ENCODE results near the gene EDEM3.
A peak's percentile ranks its signal among the peaks of the same experiment; 100 is the strongest.

EDEM3 gene

DNA sequence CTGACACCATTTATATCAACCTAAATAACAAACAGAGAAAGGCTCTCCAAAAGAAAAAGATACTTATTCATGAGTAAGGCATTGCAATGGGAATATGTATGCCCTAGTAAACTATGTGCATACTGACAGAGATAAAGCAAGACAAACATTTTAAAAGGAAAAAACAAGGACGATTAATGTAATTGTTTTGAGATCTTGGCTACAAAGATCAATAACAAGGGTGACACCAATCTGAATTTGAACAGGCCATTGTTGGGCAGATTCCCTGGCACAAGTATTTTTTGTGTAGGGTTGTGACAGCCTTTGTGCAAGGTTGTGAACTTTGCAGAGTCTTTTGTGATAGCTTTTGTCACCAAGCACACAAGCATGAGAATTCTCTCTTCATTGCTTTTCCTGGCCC lies 85.3 kb downstream of the EDEM3 start:
- Histone ChIP-seq H2AK5ac (ENCODE audit: low read length, severe bottlenecking) (no peak overlapping the region), H2BK5ac (ENCODE audit: low read depth, low read length, poor library complexity, severe bottlenecking) (no peak overlapping the region), H3K4me3 (ENCODE audit: insufficient read depth in 1 of 2, low read depth in 1 of 2, low read length in 2 of 2) (no peak overlapping the region), H3K4me2 (ENCODE audit: low read length, poor library complexity, severe bottlenecking) (no peak overlapping the region), H4K8ac (ENCODE audit: low read length) (no peak overlapping the region), H3K79me1 (replicated peaks; ENCODE audit: low read length, poor library complexity, severe bottlenecking) (no peaks in the 10 kb centered on the region), H4K91ac (ENCODE audit: low read length) (no peak overlapping the region), H3K36me3 (ENCODE audit: control insufficient read depth in 1 of 2, insufficient read depth in 2 of 2, low read depth in 1 of 2, low read length in 2 of 2) (no peaks in the 10 kb centered on the region), H2BK15ac (ENCODE audit: low read depth, poor library complexity, severe bottlenecking) (no peak overlapping the region), H3K9ac (ENCODE audit: low read length) (no peak overlapping the region), H2BK120ac (ENCODE audit: low read depth, low read length) (no peak overlapping the region), H2AFZ (ENCODE audit: low read depth, low read length) (no peak overlapping the region), H3K27ac (ENCODE audit: low read length, poor library complexity, severe bottlenecking) (no peak overlapping the region), H3K18ac (ENCODE audit: low read depth in 1 of 2, low read length in 2 of 2) (no peak overlapping the region), H3K27me3 (ENCODE audit: control insufficient read depth in 1 of 2, insufficient read depth in 1 of 2, low read length in 2 of 2) (peaks cover 4 to 11% of the 10 kb centered on the region in 2 experiments), H3K4ac (ENCODE audit: low read depth in 1 of 2, low read length in 2 of 2) (no peak overlapping the region), H3K14ac (ENCODE audit: low read length in 2 of 2) (no peak overlapping the region), H2BK12ac (ENCODE audit: low read length in 2 of 2) (no peak overlapping the region), H3K4me1 (ENCODE audit: control insufficient read depth, insufficient read depth, low read depth, low read length) (peaks cover under 1% of the 10 kb centered on the region), H3K23ac (ENCODE audit: low read length in 2 of 2) (no peak overlapping the region), H3K9me3 (ENCODE audit: control insufficient read depth, low read length) (no peaks in the 10 kb centered on the region)
- DNase-seq: no peak
- 79% methylated on average over 1 of the region's 1 CpG for WGBS

DNA sequence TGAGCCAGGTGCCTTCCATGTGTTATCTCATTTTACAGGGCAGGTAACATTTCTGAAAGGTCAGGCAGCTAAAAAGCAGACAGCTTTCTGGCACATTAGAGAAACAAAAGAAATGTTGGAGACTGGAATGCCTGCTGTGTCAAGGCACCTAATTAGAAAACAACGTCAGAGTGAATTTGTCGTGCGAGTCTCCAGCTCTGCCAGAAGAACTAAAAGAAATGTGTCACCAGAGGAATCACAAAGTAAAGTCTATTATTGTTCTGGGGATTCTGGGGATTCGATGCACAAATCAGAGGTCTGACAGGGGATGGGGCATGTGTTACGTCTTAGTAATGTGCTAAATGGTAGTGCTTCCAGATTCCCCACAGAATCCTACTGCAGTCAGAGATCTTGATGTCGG lies 89.3 kb downstream of the EDEM3 start:
- Histone ChIP-seq H3K36me3 (ENCODE audit: control insufficient read depth in 1 of 2, insufficient read depth in 2 of 2, low read depth in 1 of 2, low read length in 2 of 2) (no peaks in the 10 kb centered on the region), H2BK120ac (ENCODE audit: low read depth, low read length) (no peak overlapping the region), H3K27me3 (ENCODE audit: control insufficient read depth in 1 of 2, insufficient read depth in 1 of 2, low read length in 2 of 2) (peaks cover 0 to 5% of the 10 kb centered on the region in 2 experiments), H3K18ac (ENCODE audit: low read depth in 1 of 2, low read length in 2 of 2) (no peak overlapping the region), H3K27ac (ENCODE audit: low read length, poor library complexity, severe bottlenecking) (no peak overlapping the region), H3K23ac (ENCODE audit: low read length in 2 of 2) (no peak overlapping the region), H3K9ac (ENCODE audit: low read length) (no peak overlapping the region), H2AK5ac (ENCODE audit: low read length, severe bottlenecking) (no peak overlapping the region), H2BK5ac (ENCODE audit: low read depth, low read length, poor library complexity, severe bottlenecking) (no peak overlapping the region), H3K9me3 (ENCODE audit: control insufficient read depth, low read length) (no peaks in the 10 kb centered on the region), H2BK12ac (ENCODE audit: low read length in 2 of 2) (no peak overlapping the region), H2BK15ac (ENCODE audit: low read depth, poor library complexity, severe bottlenecking) (no peak overlapping the region), H3K4me2 (ENCODE audit: low read length, poor library complexity, severe bottlenecking) (no peak overlapping the region), H3K4me3 (ENCODE audit: insufficient read depth in 1 of 2, low read depth in 1 of 2, low read length in 2 of 2) (no peak overlapping the region), H4K8ac (ENCODE audit: low read length) (no peak overlapping the region), H3K4ac (ENCODE audit: low read depth in 1 of 2, low read length in 2 of 2) (no peak overlapping the region), H3K79me1 (replicated peaks; ENCODE audit: low read length, poor library complexity, severe bottlenecking) (no peaks in the 10 kb centered on the region), H3K14ac (ENCODE audit: low read length in 2 of 2) (no peak overlapping the region), H2AFZ (ENCODE audit: low read depth, low read length) (no peak overlapping the region), H4K91ac (ENCODE audit: low read length) (no peak overlapping the region), H3K4me1 (ENCODE audit: control insufficient read depth, insufficient read depth, low read depth, low read length) (peaks cover 4% of the 10 kb centered on the region)
- no peak for DNase-seq
- WGBS: 78% methylated on average over 5 of the region's 6 CpGs

DNA sequence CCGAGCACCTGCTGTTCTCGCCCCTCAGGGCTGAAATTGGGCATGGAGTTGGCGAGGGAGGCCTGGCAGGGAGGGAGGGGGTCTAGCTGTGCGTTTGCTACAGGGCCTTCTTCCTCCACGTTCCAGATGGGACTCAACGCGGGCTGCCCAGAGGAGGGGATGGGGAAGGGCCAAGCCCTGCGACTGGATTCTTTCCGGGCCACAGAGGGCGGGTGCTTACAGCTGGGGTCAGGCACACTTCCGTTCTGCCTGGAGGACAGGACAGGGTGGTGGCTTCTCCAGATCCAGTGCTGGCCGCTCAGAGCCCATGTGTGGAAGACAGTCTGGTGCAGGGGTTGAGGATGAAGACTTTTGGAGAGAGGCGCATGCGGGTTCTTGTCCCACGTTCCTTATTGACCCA lies 90.0 kb downstream of the EDEM3 start:
- Histone ChIP-seq H3K79me1 (replicated peaks; ENCODE audit: low read length, poor library complexity, severe bottlenecking) (no peaks in the 10 kb centered on the region), H2AK5ac (ENCODE audit: low read length, severe bottlenecking) (no peak overlapping the region), H3K4me2 (ENCODE audit: low read length, poor library complexity, severe bottlenecking) (no peak overlapping the region), H2BK12ac (ENCODE audit: low read length in 2 of 2) (peak overlapping the region in 1 of 2 experiments; percentile 23), H3K4me1 (ENCODE audit: control insufficient read depth, insufficient read depth, low read depth, low read length) (peaks cover 4% of the 10 kb centered on the region), H3K14ac (ENCODE audit: low read length in 2 of 2) (no peak overlapping the region), H4K8ac (ENCODE audit: low read length) (no peak overlapping the region), H2BK120ac (ENCODE audit: low read depth, low read length) (no peak overlapping the region), H3K9me3 (ENCODE audit: control insufficient read depth, low read length) (no peaks in the 10 kb centered on the region), H3K27me3 (ENCODE audit: control insufficient read depth in 1 of 2, insufficient read depth in 1 of 2, low read length in 2 of 2) (peaks cover 0 to 5% of the 10 kb centered on the region in 2 experiments), H2BK5ac (ENCODE audit: low read depth, low read length, poor library complexity, severe bottlenecking) (no peak overlapping the region), H3K9ac (ENCODE audit: low read length) (no peak overlapping the region), H3K4ac (ENCODE audit: low read depth in 1 of 2, low read length in 2 of 2) (no peak overlapping the region), H3K23ac (ENCODE audit: low read length in 2 of 2) (no peak overlapping the region), H3K36me3 (ENCODE audit: control insufficient read depth in 1 of 2, insufficient read depth in 2 of 2, low read depth in 1 of 2, low read length in 2 of 2) (no peaks in the 10 kb centered on the region), H3K4me3 (ENCODE audit: insufficient read depth in 1 of 2, low read depth in 1 of 2, low read length in 2 of 2) (no peak overlapping the region), H2BK15ac (ENCODE audit: low read depth, poor library complexity, severe bottlenecking) (peak overlapping the region; percentile 56), H2AFZ (ENCODE audit: low read depth, low read length) (peak overlapping the region; percentile 15), H4K91ac (ENCODE audit: low read length) (no peak overlapping the region), H3K27ac (ENCODE audit: low read length, poor library complexity, severe bottlenecking) (no peak overlapping the region), H3K18ac (ENCODE audit: low read depth in 1 of 2, low read length in 2 of 2) (no peak overlapping the region)
- 85% methylated on average over 14 of the region's 15 CpGs for WGBS
- DNase-seq: no peak

DNA sequence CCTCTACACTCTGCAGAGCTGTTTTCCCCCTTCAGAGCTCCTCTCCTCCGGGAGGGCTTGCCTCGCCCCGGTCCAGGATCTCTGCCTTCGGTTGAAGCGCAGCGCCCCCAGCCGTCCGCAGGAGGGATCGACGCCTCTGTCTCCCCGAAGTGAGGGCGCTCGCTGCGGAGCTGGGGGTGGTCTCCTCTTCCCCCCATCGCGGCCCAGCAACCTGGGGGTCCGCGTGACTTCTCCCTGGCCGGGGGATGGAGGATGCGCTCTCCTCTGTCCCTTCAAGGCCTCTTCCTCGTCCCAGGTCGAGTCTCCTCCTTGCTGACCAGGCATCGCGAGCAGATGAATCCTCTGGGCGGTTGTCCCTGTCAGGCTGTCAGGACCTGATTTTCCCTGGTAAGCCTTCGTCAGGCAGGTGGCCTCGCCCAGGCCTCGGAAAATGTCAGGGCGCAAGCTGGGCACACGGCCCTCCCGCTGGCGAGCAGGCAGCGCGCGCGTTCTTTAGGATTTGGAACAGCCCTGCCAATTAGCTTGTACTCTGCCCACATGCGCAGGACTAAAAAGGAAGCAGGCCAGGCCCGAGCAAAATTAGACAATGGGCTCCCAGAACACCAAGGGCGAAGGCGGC lies 90.5 kb downstream of the EDEM3 start:
- Histone ChIP-seq H3K79me1 (replicated peaks; ENCODE audit: low read length, poor library complexity, severe bottlenecking) (no peaks in the 10 kb centered on the region), H2BK120ac (ENCODE audit: low read depth, low read length) (no peak overlapping the region), H3K4me2 (ENCODE audit: low read length, poor library complexity, severe bottlenecking) (peak overlapping the region; percentile 79), H2BK15ac (ENCODE audit: low read depth, poor library complexity, severe bottlenecking) (peak overlapping the region; percentile 56), H2BK12ac (ENCODE audit: low read length in 2 of 2) (peak overlapping the region in 1 of 2 experiments; percentile 58), H3K4ac (ENCODE audit: low read depth in 1 of 2, low read length in 2 of 2) (no peak overlapping the region), H2AFZ (ENCODE audit: low read depth, low read length) (peak overlapping the region; percentile 15), H2AK5ac (ENCODE audit: low read length, severe bottlenecking) (no peak overlapping the region), H3K27ac (ENCODE audit: low read length, poor library complexity, severe bottlenecking) (no peak overlapping the region), H3K18ac (ENCODE audit: low read depth in 1 of 2, low read length in 2 of 2) (peak overlapping the region in 1 of 2 experiments; percentile 90), H4K91ac (ENCODE audit: low read length) (no peak overlapping the region), H3K14ac (ENCODE audit: low read length in 2 of 2) (no peak overlapping the region), H3K4me3 (ENCODE audit: insufficient read depth in 1 of 2, low read depth in 1 of 2, low read length in 2 of 2) (peak overlapping the region in 1 of 2 experiments; percentile 70), H3K36me3 (ENCODE audit: control insufficient read depth in 1 of 2, insufficient read depth in 2 of 2, low read depth in 1 of 2, low read length in 2 of 2) (no peaks in the 10 kb centered on the region), H3K23ac (ENCODE audit: low read length in 2 of 2) (no peak overlapping the region), H3K9ac (ENCODE audit: low read length) (peak overlapping the region; percentile 65), H4K8ac (ENCODE audit: low read length) (peak overlapping the region; percentile 5), H2BK5ac (ENCODE audit: low read depth, low read length, poor library complexity, severe bottlenecking) (no peak overlapping the region), H3K9me3 (ENCODE audit: control insufficient read depth, low read length) (no peaks in the 10 kb centered on the region), H3K4me1 (ENCODE audit: control insufficient read depth, insufficient read depth, low read depth, low read length) (peaks cover 4% of the 10 kb centered on the region), H3K27me3 (ENCODE audit: control insufficient read depth in 1 of 2, insufficient read depth in 1 of 2, low read length in 2 of 2) (peaks cover 0 to 5% of the 10 kb centered on the region in 2 experiments)
- DNase-seq: peak; percentile 63
- 37% methylated on average over 40 of the region's 40 CpGs for WGBS

All from mesenchymal stem cell (in vitro differentiated cells and primary cell).